ENCODE measurements around the gene AK8.

AK8 gene

GRCh38 chr9:132898051-132898450 is 20.0 kb upstream of the AK8 start:
- POLR2A ChIA-PET (ENCODE audit: low non-redundant PET): no interaction called here
- no peak overlapping the region for H3K27ac ChIP-seq
- CTCF ChIA-PET: interaction anchor here (0.8 to 0.9 kb wide), 3 partner anchors 13 to 125 kb away, joined by 3 read pairs; no protein-coding TSS in a partner anchor
- TF ChIP-seq CTCF (conservative IDR thresholded peaks at IDR 0.05; ENCODE audit: low read depth): no peak
- DNase-seq (ENCODE audit: low spot score): no peak

DNA sequence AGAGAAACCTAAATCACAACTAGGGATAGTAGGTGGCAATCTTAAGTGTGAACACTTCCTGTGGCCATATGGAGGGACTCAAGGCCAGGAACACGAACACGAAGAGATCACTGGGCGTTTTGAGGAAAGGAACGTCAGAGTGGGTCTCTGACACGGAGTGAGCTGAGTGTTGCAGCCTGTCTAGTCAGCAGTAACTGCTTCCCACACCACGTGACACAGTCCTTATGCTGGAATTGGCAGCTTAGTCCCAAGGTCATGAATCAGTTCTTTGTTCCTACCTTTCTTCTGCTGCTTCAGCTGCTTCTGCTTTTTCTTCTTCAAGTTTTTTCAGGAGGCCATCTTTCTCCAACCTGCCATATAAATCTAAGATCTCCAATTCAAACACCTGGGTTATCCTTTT is 18.8 kb upstream of the AK8 start:
- TF ChIP-seq CTCF (conservative IDR thresholded peaks at IDR 0.05; ENCODE audit: low read depth): no peak
- ChIA-PET POLR2A (ENCODE audit: low non-redundant PET) (no interaction called here), CTCF (interaction anchor here (0.5 to 0.8 kb wide), 3 partner anchors 12 to 551 kb away, joined by 3 to 4 read pairs (median 3); no protein-coding TSS in a partner anchor)
- no peak for DNase-seq (ENCODE audit: low spot score)
- no peak overlapping the region for H3K27ac ChIP-seq

- H3K27ac ChIP-seq: no peak overlapping the region
- ChIA-PET POLR2A (ENCODE audit: low non-redundant PET) (interaction anchor here (0.6 kb wide), 1 partner anchor 8 kb away, joined by 3 read pairs; no protein-coding TSS in a partner anchor), CTCF (interaction anchor here (0.7 to 1.1 kb wide), 3 partner anchors 17 to 550 kb away, joined by 3 to 5 read pairs (median 4); no protein-coding TSS in a partner anchor)
- DNase-seq (ENCODE audit: low spot score): no peak
- TF ChIP-seq CTCF (conservative IDR thresholded peaks at IDR 0.05; ENCODE audit: low read depth): no peak
These were observed 18.2 kb upstream of the AK8 start for GRCh38 chr9:132896264-132896663.

GRCh38 chr9:132894862-132895835 is 17.1 kb upstream of the AK8 start:
- ChIA-PET POLR2A (ENCODE audit: low non-redundant PET) (no interaction called here), CTCF (interaction anchor here (0.5 to 1.1 kb wide), 5 partner anchors 14 to 82 kb away, joined by 3 to 6 read pairs (median 4); no protein-coding TSS in a partner anchor)

DNA sequence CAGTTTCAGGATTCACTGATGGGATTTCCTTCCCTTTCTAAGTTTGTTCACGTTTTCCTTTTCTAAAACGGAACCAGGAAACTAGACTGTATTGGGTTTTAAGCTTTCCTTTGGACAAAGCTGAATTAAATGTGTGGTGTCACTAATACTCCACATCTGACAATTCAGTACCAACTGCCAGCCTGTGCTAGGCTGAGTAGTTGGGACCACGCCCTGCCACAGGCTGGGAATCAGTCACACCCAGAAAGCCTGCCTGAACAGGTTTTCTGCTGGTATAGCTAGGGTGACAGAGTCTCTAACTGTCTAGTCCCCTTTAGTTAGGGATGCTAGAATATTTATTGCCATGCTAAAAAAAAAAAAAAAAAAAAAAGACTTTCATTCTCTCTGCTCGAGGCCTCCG is 16.3 kb upstream of the AK8 start:
- TF ChIP-seq CTCF (conservative IDR thresholded peaks at IDR 0.05; ENCODE audit: low read depth): no peak
- POLR2A ChIA-PET (ENCODE audit: low non-redundant PET): no interaction called here
- CTCF ChIA-PET: interaction anchor here (0.7 kb wide), 1 partner anchor 172 kb away, joined by 3 read pairs; no protein-coding TSS in a partner anchor
- H3K27ac ChIP-seq: peak overlapping the region; percentile 61; the same call in 1 of the 2 replicates
- peak; percentile 88 for DNase-seq (ENCODE audit: low spot score)

More at GRCh38 chr9:132894862-132895835, 17.1 kb upstream of the AK8 start:
- DNase-seq (ENCODE audit: low spot score): no peak
- no peak for TF ChIP-seq CTCF (conservative IDR thresholded peaks at IDR 0.05; ENCODE audit: low read depth)
- peak overlapping the region; percentile 61 for H3K27ac ChIP-seq

- no peak for DNase-seq (ENCODE audit: low spot score)
- no peak for TF ChIP-seq CTCF (conservative IDR thresholded peaks at IDR 0.05; ENCODE audit: low read depth)
- ChIA-PET POLR2A (ENCODE audit: low non-redundant PET) (no interaction called here), CTCF (interaction anchor here (0.6 kb wide), 1 partner anchor 83 kb away, joined by 3 read pairs; no protein-coding TSS in a partner anchor)
- H3K27ac ChIP-seq: no peak overlapping the region
These were observed 14.3 kb upstream of the AK8 start for GRCh38 chr9:132892400-132892799.

Measured in RWPE1 (cell line).